Esophagus squamous epithelium (tissue), 4 donors: ENCODE results near the gene HPSE2.

Experiments
- POLR2A ChIP-seq, 4 donors: fragments of 450-650 bp; IDR thresholded peaks; one replicate each; pipeline ENCODE4 v1.6.1; 2017; ENCODE audit warnings: antibody characterized with exemption in 4 of 4, mild to moderate bottlenecking in 4 of 4, moderate library complexity in 3 of 4
- TF ChIP-seq, protein P1 (sequence below), 6 experiments: fragments of 450-650 bp in 4 of 6; fragments of 200-600 bp in 2 of 6; sonication (generic) in 2 of 6; IDR thresholded peaks; one replicate each; pipeline ENCODE4 v1.5.1; 2016 to 2019; ENCODE audit warnings: antibody characterized with exemption in 6 of 6, mild to moderate bottlenecking in 4 of 6, moderate library complexity in 4 of 6

GRCh38 chr10:99203310-99203709 is 32.3 kb downstream of the HPSE2 start:
- TF ChIP-seq, protein P1, sequence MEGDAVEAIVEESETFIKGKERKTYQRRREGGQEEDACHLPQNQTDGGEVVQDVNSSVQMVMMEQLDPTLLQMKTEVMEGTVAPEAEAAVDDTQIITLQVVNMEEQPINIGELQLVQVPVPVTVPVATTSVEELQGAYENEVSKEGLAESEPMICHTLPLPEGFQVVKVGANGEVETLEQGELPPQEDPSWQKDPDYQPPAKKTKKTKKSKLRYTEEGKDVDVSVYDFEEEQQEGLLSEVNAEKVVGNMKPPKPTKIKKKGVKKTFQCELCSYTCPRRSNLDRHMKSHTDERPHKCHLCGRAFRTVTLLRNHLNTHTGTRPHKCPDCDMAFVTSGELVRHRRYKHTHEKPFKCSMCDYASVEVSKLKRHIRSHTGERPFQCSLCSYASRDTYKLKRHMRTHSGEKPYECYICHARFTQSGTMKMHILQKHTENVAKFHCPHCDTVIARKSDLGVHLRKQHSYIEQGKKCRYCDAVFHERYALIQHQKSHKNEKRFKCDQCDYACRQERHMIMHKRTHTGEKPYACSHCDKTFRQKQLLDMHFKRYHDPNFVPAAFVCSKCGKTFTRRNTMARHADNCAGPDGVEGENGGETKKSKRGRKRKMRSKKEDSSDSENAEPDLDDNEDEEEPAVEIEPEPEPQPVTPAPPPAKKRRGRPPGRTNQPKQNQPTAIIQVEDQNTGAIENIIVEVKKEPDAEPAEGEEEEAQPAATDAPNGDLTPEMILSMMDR (IDR thresholded peaks at IDR 0.05) = no peak
- TF ChIP-seq POLR2A (IDR thresholded peaks at IDR 0.05) = no peak
